SK-N-SH treated with all-trans-retinoic acid at 6 μM for 48 hours (cell line): ENCODE results near the gene TCF23.

ENCODE experiments used
- ATAC-seq: fragments of 200-7000 bp; cut with Tn5 transposase; 3 replicates; pipeline ENCODE4 v1.9.1; 2020; ENCODE audit warnings: mild to moderate bottlenecking, moderate library complexity
- ARNTL ChIP-seq: fragments of 450-650 bp; formaldehyde crosslinking; IDR thresholded peaks from 2 replicates; pipeline ENCODE4 v1.5.0; 2020; ENCODE audit warnings: low read depth, mild to moderate bottlenecking, moderate library complexity, borderline replicate concordance
- BACH2 ChIP-seq: fragments of 250-450 bp; sonication (Bioruptor Pico); IDR thresholded peaks from 2 replicates; pipeline ENCODE4 v1.9.0; 2021; ENCODE audit warnings: mild to moderate bottlenecking, borderline replicate concordance
- CREB5 ChIP-seq: fragments of 250-450 bp; sonication (Bioruptor Pico); IDR thresholded peaks from 2 replicates; pipeline ENCODE4 v1.5.1; 2020; ENCODE audit warnings: low read depth, mild to moderate bottlenecking, moderate library complexity
- CSDC2 ChIP-seq: fragments of 250-450 bp; sonication (Bioruptor Pico); IDR thresholded peaks from 2 replicates; pipeline ENCODE4 v1.5.0; 2020; ENCODE audit warnings: mild to moderate bottlenecking, moderate library complexity
- CSRNP3 ChIP-seq: fragments of 250-450 bp; sonication (Bioruptor Pico); IDR thresholded peaks from 2 replicates; pipeline ENCODE4 v1.5.1; 2021; ENCODE audit warnings: mild to moderate bottlenecking, moderate library complexity
- ESRRG ChIP-seq: fragments of 250-450 bp; sonication (Bioruptor Pico); IDR thresholded peaks from 2 replicates; pipeline ENCODE4 v1.6.1; 2021; ENCODE audit warnings: mild to moderate bottlenecking
- GLIS3 ChIP-seq: fragments of 250-450 bp; sonication (Bioruptor Pico); IDR thresholded peaks from 2 replicates; pipeline ENCODE4 v1.5.0; 2020; ENCODE audit warnings: mild to moderate bottlenecking, moderate library complexity
- ISL1 ChIP-seq: fragments of 250-450 bp; sonication (Bioruptor Pico); IDR thresholded peaks from 2 replicates; pipeline ENCODE4 v2.1.2; 2022; ENCODE audit warnings: mild to moderate bottlenecking, moderate library complexity
- OSR1 ChIP-seq: fragments of 250-450 bp; sonication (Bioruptor Pico); IDR thresholded peaks from 2 replicates; pipeline ENCODE4 v1.8.0; 2022; ENCODE audit warnings: moderate library complexity, mild to moderate bottlenecking, inconsistent platforms
- PATZ1 ChIP-seq: fragments of 250-450 bp; sonication (Bioruptor Pico); IDR thresholded peaks from 2 replicates; pipeline ENCODE4 v1.8.0; 2020; ENCODE audit warnings: mild to moderate bottlenecking, moderate library complexity, borderline replicate concordance
- PPARA ChIP-seq: fragments of 250-450 bp; sonication (Bioruptor Pico); IDR thresholded peaks from 2 replicates; pipeline ENCODE4 v1.5.0; 2020; ENCODE audit warnings: mild to moderate bottlenecking, borderline replicate concordance
- RARB ChIP-seq: fragments of 250-450 bp; sonication (Bioruptor Pico); IDR thresholded peaks from 2 replicates; pipeline ENCODE4 v1.8.0; 2021; ENCODE audit warnings: mild to moderate bottlenecking, moderate library complexity
- SNAI2 ChIP-seq: fragments of 250-450 bp; sonication (Bioruptor Pico); IDR thresholded peaks from 2 replicates; pipeline ENCODE4 v1.5.0; 2020; ENCODE audit warnings: mild to moderate bottlenecking, moderate library complexity
- TCF4 ChIP-seq: fragments of 250-450 bp; sonication (Bioruptor Pico); IDR thresholded peaks from 2 replicates; pipeline ENCODE4 v1.8.0; 2021; ENCODE audit warnings: mild to moderate bottlenecking, moderate library complexity, borderline replicate concordance
- TOX ChIP-seq: fragments of 250-450 bp; sonication (Bioruptor Pico); IDR thresholded peaks from 2 replicates; pipeline ENCODE4 v1.8.0; 2021; ENCODE audit warnings: mild to moderate bottlenecking, moderate library complexity, borderline replicate concordance
- ZC3H10 ChIP-seq: fragments of 250-450 bp; sonication (Bioruptor Pico); IDR thresholded peaks from 2 replicates; pipeline ENCODE4 v1.5.1; 2021; ENCODE audit warnings: mild to moderate bottlenecking, moderate library complexity
- ZFP3 ChIP-seq: fragments of 250-450 bp; sonication (Bioruptor Pico); IDR thresholded peaks from 2 replicates; pipeline ENCODE4 v1.5.0; 2020; ENCODE audit warnings: mild to moderate bottlenecking, moderate library complexity
- ZFP30 ChIP-seq: fragments of 450-650 bp; formaldehyde crosslinking; IDR thresholded peaks from 2 replicates; pipeline ENCODE4 v1.5.0; 2022; ENCODE audit warnings: mild to moderate bottlenecking, moderate library complexity
- ZNF565 ChIP-seq: fragments of 450-650 bp; formaldehyde crosslinking; conservative IDR thresholded peaks from 2 replicates; pipeline ENCODE4 v1.5.0; 2020; ENCODE audit warnings: low read depth, mild to moderate bottlenecking, moderate library complexity
- ZNF70 ChIP-seq: fragments of 450-650 bp; formaldehyde crosslinking; IDR thresholded peaks from 2 replicates; pipeline ENCODE4 v1.5.0; 2020; ENCODE audit warnings: mild to moderate bottlenecking, moderate library complexity
- ZNF8 ChIP-seq: fragments of 450-650 bp; formaldehyde crosslinking; IDR thresholded peaks from 2 replicates; pipeline ENCODE4 v1.5.0; 2020; ENCODE audit warnings: mild to moderate bottlenecking, moderate library complexity
- TF ChIP-seq, protein P1 (sequence below): fragments of 250-450 bp; sonication (Bioruptor Pico); IDR thresholded peaks from 2 replicates; pipeline ENCODE4 v1.5.0; 2020; ENCODE audit warnings: mild to moderate bottlenecking, moderate library complexity

The TCF23 gene

DNA sequence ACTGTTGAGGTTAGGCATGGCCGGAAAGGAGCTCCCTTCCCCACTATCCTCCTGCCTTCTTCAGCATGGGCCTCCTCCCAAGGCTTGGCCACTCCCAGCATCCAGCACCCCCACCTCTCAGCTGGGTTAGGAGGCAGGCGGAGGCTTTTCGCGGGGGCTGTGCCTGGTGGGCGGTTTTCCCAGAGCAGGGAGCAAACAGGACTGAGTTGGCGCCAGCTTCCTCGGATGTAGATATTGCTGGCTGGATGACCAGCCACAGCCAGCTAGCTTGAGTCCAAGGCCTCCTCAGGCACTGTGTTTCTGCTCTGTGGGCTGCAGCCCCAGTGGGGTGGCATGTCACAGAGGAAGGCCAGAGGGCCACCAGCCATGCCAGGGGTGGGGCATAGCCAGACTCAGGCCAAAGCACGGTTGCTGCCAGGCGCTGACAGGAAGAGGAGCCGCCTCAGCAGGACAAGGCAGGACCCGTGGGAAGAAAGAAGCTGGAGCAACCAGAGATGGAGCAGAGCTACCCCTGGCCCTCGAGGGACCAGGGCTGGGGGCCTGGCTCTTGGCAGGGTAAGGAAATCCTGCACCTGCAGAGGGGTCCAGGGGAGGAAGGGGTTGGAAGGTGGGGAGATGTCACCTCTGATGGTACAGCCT, at the start of gene TCF23:
TSS of gene TCF23 (plus strand) at position 204 of the 639 bp plus-strand sequence. CDS start at position 334, 130 bp downstream.
- ATAC-seq, result no peak
- TF ChIP-seq GLIS3, result no peak
- TF ChIP-seq TOX (CRISPR knock-in tag), result no peak
- TF ChIP-seq TCF4 (CRISPR knock-in tag), result no peak
- TF ChIP-seq ARNTL (CRISPR knock-in tag), result no peak
- no peak for TF ChIP-seq ESRRG (CRISPR knock-in tag)
- no peak for TF ChIP-seq CREB5 (CRISPR knock-in tag)
- no peak for TF ChIP-seq RARB
- TF ChIP-seq ZFP30 (CRISPR knock-in tag), result no peak
- no peak for TF ChIP-seq ZNF70 (CRISPR knock-in tag)
- TF ChIP-seq SNAI2 (CRISPR knock-in tag), result no peak
- no peak for TF ChIP-seq ZNF8
- TF ChIP-seq BACH2 (CRISPR knock-in tag), result no peak
- TF ChIP-seq OSR1, result no peak
- TF ChIP-seq PPARA (CRISPR knock-in tag), result no peak
- TF ChIP-seq CSRNP3 (CRISPR knock-in tag), result no peak
- no peak for TF ChIP-seq CSDC2 (CRISPR knock-in tag)
- no peak for TF ChIP-seq ZC3H10 (CRISPR knock-in tag)
- TF ChIP-seq ISL1, result no peak
- TF ChIP-seq PATZ1 (CRISPR knock-in tag), result no peak

- no peak for ATAC-seq
- TF ChIP-seq ESRRG (CRISPR knock-in tag) (no peak), CSDC2 (CRISPR knock-in tag) (no peak), OSR1 (no peak), PATZ1 (CRISPR knock-in tag) (no peak), ZNF70 (CRISPR knock-in tag) (no peak), ZC3H10 (CRISPR knock-in tag) (no peak), ZFP3 (CRISPR knock-in tag) (no peak)
- TF ChIP-seq, protein P1, sequence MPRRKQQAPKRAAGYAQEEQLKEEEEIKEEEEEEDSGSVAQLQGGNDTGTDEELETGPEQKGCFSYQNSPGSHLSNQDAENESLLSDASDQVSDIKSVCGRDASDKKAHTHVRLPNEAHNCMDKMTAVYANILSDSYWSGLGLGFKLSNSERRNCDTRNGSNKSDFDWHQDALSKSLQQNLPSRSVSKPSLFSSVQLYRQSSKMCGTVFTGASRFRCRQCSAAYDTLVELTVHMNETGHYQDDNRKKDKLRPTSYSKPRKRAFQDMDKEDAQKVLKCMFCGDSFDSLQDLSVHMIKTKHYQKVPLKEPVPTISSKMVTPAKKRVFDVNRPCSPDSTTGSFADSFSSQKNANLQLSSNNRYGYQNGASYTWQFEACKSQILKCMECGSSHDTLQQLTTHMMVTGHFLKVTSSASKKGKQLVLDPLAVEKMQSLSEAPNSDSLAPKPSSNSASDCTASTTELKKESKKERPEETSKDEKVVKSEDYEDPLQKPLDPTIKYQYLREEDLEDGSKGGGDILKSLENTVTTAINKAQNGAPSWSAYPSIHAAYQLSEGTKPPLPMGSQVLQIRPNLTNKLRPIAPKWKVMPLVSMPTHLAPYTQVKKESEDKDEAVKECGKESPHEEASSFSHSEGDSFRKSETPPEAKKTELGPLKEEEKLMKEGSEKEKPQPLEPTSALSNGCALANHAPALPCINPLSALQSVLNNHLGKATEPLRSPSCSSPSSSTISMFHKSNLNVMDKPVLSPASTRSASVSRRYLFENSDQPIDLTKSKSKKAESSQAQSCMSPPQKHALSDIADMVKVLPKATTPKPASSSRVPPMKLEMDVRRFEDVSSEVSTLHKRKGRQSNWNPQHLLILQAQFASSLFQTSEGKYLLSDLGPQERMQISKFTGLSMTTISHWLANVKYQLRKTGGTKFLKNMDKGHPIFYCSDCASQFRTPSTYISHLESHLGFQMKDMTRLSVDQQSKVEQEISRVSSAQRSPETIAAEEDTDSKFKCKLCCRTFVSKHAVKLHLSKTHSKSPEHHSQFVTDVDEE, result no peak
- TF ChIP-seq, all 23 proteins: peak for 0
These were observed 49.4 kb upstream of the TCF23 start for GRCh38 chr2:27099334-27099955.

- no peak for ATAC-seq
- TF ChIP-seq TCF4 (CRISPR knock-in tag) (no peak), PATZ1 (CRISPR knock-in tag) (no peak), TOX (CRISPR knock-in tag) (no peak), ISL1 (no peak), ESRRG (CRISPR knock-in tag) (no peak), ARNTL (CRISPR knock-in tag) (no peak), ZNF565 (no peak), GLIS3 (no peak), ZFP30 (CRISPR knock-in tag) (no peak), BACH2 (CRISPR knock-in tag) (no peak), RARB (no peak), CSRNP3 (CRISPR knock-in tag) (no peak)
These were observed 48.8 kb upstream of the TCF23 start for GRCh38 chr2:27100036-27100435.
